ENCODE measurements around the gene LGALS1. TPM values are rescaled to one million over a fixed set of nuclear protein-coding genes. Genes with fewer than 3 reads are reported as not detected.

Gene LGALS1
- total and polyA plus RNA-seq, 9 of the 15 experiments (the other 6 are each of a cell fraction or from before 2014, with no cell fraction given), result 160 to 800 (median 330) TPM

DNA sequence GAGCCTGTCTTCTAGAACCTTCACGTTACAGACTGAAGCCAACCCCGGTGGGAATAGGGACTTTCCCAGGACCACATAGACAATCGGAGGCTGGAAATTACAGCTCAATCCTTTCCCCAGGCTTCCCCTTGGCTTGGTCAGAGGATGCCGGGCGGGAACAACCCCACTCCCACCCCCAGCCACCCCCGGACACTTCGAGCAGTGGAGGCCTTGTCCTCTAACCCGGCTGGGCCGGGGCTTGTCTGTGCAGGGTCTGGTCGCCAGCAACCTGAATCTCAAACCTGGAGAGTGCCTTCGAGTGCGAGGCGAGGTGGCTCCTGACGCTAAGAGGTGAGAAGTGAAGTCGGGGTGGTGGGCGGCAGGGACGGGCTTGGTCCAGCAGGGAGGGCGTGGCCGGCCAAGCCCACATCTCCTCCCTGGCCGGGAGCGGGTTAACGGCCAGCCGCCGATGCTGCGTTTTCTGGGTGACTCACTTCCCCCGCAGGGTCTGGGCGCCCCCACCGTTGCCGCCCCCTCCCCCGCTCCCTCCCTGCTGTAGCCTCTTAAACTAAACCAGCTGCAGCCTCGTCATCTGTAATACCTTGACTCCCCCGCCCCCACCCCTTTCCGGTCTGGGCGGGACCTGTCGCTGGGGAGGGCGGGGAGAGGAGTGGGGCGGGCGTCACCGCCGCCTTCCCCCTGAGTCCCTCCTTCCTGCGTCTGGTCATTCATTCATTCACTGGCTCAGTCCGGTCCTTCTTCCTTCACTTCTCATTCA is 1.5 kb downstream of the LGALS1 start (continued):
- TF ChIP-seq PHF8 (IDR thresholded peaks at IDR 0.05; ENCODE audit: borderline replicate concordance, low read length), result peak; percentile 28; the same call in 1 of the 2 replicates
- TF ChIP-seq SMARCA4 (IDR thresholded peaks at IDR 0.05), result peak; percentile 59; the same call in 1 of the 2 replicates
- peak; percentile 74; the same call in 1 of the 2 replicates for TF ChIP-seq GABPB1 (CRISPR knock-in tag; IDR thresholded peaks at IDR 0.05)
- 0 out of 2 replicates have a peak, but pooled peaks have one; percentile 30 for TF ChIP-seq NFRKB (IDR thresholded peaks at IDR 0.05; ENCODE audit: low read depth)
- 0 out of 2 replicates have a peak, but pooled peaks have one; percentile 15 for TF ChIP-seq MYC (IDR thresholded peaks at IDR 0.05; ENCODE audit: low read depth, low read length)
- TF ChIP-seq MYC (CRISPR knock-in tag; IDR thresholded peaks at IDR 0.05; ENCODE audit: borderline replicate concordance, low read depth), result no peak
- TF ChIP-seq FOXK2 (conservative IDR thresholded peaks at IDR 0.05 in 1 of 2, IDR thresholded peaks at IDR 0.05 in 1 of 2; ENCODE audit: low read depth in 2 of 2), result 0 out of 4 replicates have a peak, but pooled peaks have one; percentile 25 to 34
- TF ChIP-seq SMAD4 (CRISPR knock-in tag; conservative IDR thresholded peaks at IDR 0.05), result peak; percentile 49

DNA sequence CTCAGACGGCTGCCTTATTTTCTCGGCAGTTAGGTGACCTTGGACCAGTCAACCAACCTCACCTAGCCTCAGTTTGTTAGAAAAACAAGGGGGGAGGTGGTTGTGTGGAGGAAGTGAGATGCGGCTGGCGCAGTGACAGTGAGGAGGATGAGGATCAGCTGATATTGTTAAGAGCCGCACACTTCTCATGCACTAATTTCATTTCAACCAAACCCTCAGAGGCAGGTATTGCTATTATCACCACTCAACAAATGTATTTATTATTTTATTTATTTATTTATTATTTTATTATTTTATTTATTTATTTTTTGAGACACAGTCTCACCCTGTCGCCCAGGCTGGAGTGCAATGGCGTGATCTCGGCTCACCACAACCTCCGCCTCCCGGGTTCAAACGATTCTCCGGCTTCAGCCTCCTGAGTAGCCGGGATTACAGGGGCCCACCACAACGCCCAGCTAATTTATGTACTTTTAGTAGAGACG is 2.1 kb downstream of the LGALS1 start:
- H3K4me1 ChIP-seq (replicated peaks in 1 of 2; ENCODE audit: control insufficient read depth in 2 of 2, insufficient read depth in 2 of 2, low read length in 2 of 2), result peaks cover 9 to 71% of the 10 kb centered on the region in 2 experiments; a peak in 4 of 5 replicates
- H3K79me2 ChIP-seq (ENCODE audit: control insufficient read depth, insufficient read depth, low read length), result peaks cover 23% of the 10 kb centered on the region
- 49% methylated on average over 14 of the region's 15 CpGs for WGBS (ENCODE audit: insufficient coverage, low coverage, missing lambda C conversion rate)
- BruUV-seq (replicated peaks), result no TSS peak
- peak overlapping the region; percentile 79 for H3K4me2 ChIP-seq (ENCODE audit: insufficient read depth, low read length)
- FAIRE-seq (no peak), ATAC-seq (no peak), DNase-seq (ENCODE audit: extremely low read depth in 1 of 4, low spot score in 3 of 4) (no peak)
- H3K9me1 ChIP-seq (ENCODE audit: control insufficient read depth, insufficient read depth, low read length), result no peaks in the 10 kb centered on the region
- peak overlapping the region; percentile 71 for H3K27ac ChIP-seq (ENCODE audit: extremely low read depth, low read depth, low read length)
- H3K4me3 ChIP-seq, result peak overlapping the region; percentile 52; the same call in 1 of the 2 replicates
- ChIA-PET POLR2A (interaction anchor here (1.0 kb wide), 2 partner anchors 10 to 36 kb away, joined by 3 read pairs; no protein-coding TSS in a partner anchor), CTCF (ENCODE audit: low intra/inter-chr PET ratio) (no interaction called here)
- in situ Hi-C loops (cut with MboI), result no loop called here
- no peaks in the 10 kb centered on the region for H4K20me1 ChIP-seq (replicated peaks; ENCODE audit: control insufficient read depth, insufficient read depth, low read length)
- intact Hi-C loops (cut with micrococcal nuclease), result no loop called here
- H2AFZ ChIP-seq (ENCODE audit: low read depth, low read length), result peak overlapping the region; percentile 81
- peaks cover 5% of the 10 kb centered on the region; the same call in 1 of the 3 replicates for H3K36me3 ChIP-seq (ENCODE audit: control insufficient read depth, insufficient read depth, low read length)
- no peaks in the 10 kb centered on the region for H3K27me3 ChIP-seq (ENCODE audit: control insufficient read depth in 2 of 2, insufficient read depth in 2 of 2, low read length in 2 of 2)
- no peaks in the 10 kb centered on the region for H3K9me3 ChIP-seq (replicated peaks; ENCODE audit: control insufficient read depth, insufficient read depth, low read depth, low read length)
- peak overlapping the region; percentile 39 to 41; a peak in 2 of 4 replicates for H3K9ac ChIP-seq (ENCODE audit: insufficient read depth in 1 of 2, low read depth in 2 of 2, low read length in 2 of 2)
- TF ChIP-seq TAF1 (IDR thresholded peaks at IDR 0.05; ENCODE audit: control insufficient read depth, extremely low read depth, insufficient read depth, low read length, severe bottlenecking), result peak; percentile 0
- TF ChIP-seq KDM4B (IDR thresholded peaks at IDR 0.05; ENCODE audit: borderline replicate concordance in 2 of 2, low read depth in 1 of 2), result no peak
- TF ChIP-seq NKRF (IDR thresholded peaks at IDR 0.05; ENCODE audit: borderline replicate concordance), result 0 out of 2 replicates have a peak, but pooled peaks have one; percentile 67
- TF ChIP-seq ZNF124 (CRISPR knock-in tag; IDR thresholded peaks at IDR 0.05), result no peak
- 0 out of 2 replicates have a peak, but pooled peaks have one; percentile 10 for TF ChIP-seq GABPA (tag; conservative IDR thresholded peaks at IDR 0.05; ENCODE audit: low read depth)
- TF ChIP-seq HBP1 (CRISPR knock-in tag; IDR thresholded peaks at IDR 0.05), result peak; percentile 66; the same call in 1 of the 2 replicates
- peak in 1 of 2 experiments; percentile 31; a peak in 1 of 4 replicates for TF ChIP-seq NRF1 (conservative IDR thresholded peaks at IDR 0.05 in 1 of 2, IDR thresholded peaks at IDR 0.05 in 1 of 2)
- no peak; a peak in 1 of 4 replicates for TF ChIP-seq HDAC1 (IDR thresholded peaks at IDR 0.05)

All from K562 (cell line).